ENCODE measurements around the gene TRPM3.
"Not testable (repeated sequence)": the region's sequence is repeated elsewhere in the genome, so short reads cannot be mapped to it uniquely, and the experiment has no call there.

Gene TRPM3

GRCh38 chr9:70981312-70981711 lies 140.1 kb downstream of the TRPM3 start:
- Histone ChIP-seq H3K27me3 (no peaks in the 10 kb centered on the region), H3K27ac (no peak overlapping the region), H3K4me1 (no peaks in the 10 kb centered on the region), H3K9ac (no peak overlapping the region), H3K4me2 (no peak overlapping the region), H4K20me1 (no peaks in the 10 kb centered on the region), H3K36me3 (no peaks in the 10 kb centered on the region), H3K4me3 (no peak overlapping the region), H3K9me3 (peaks cover 9% of the 10 kb centered on the region; the same call in 1 of the 2 replicates)
- TF ChIP-seq Cebpa-rat (IDR thresholded peaks at IDR 0.05), result no peak

DNA sequence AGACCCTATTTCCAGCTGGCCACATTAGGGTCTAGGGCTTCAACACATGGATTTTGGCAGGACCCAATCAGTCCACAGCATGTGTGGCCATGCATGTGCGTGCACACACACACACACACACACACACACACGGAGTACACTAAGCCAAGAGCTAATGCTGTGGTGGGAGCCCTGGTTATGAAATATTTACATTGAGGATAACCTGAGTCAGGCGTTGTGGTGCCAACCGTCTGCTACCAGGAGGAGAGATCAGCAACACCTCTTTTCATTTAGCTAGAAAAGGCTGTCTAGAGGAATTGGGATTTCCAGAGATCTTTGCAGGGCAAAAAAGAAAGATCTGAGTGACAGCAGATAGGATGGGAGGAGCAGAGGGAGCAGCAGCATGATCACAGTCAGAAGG lies 141.5 kb downstream of the TRPM3 start:
- TF ChIP-seq Cebpa-rat (IDR thresholded peaks at IDR 0.05), result no peak
- no peak overlapping the region for H3K27ac ChIP-seq
- H3K4me1 ChIP-seq, result no peaks in the 10 kb centered on the region
- H4K20me1 ChIP-seq, result no peaks in the 10 kb centered on the region
- no peak overlapping the region for H3K4me3 ChIP-seq
- H3K36me3 ChIP-seq, result no peaks in the 10 kb centered on the region
- no peak overlapping the region for H3K4me2 ChIP-seq
- no peaks in the 10 kb centered on the region for H3K27me3 ChIP-seq
- no peak overlapping the region for H3K9ac ChIP-seq
- peaks cover 9% of the 10 kb centered on the region; the same call in 1 of the 2 replicates for H3K9me3 ChIP-seq

GRCh38 chr9:70978085-70978484 lies 143.3 kb downstream of the TRPM3 start:
- no peak overlapping the region for H3K27ac ChIP-seq
- H3K27me3 ChIP-seq, result no peaks in the 10 kb centered on the region
- H3K4me1 ChIP-seq, result no peaks in the 10 kb centered on the region
- H3K4me2 ChIP-seq, result no peak overlapping the region
- no peaks in the 10 kb centered on the region for H3K9me3 ChIP-seq
- no peak for TF ChIP-seq Cebpa-rat (IDR thresholded peaks at IDR 0.05)
- no peaks in the 10 kb centered on the region for H3K36me3 ChIP-seq
- no peaks in the 10 kb centered on the region for H4K20me1 ChIP-seq
- H3K4me3 ChIP-seq, result no peak overlapping the region
- H3K9ac ChIP-seq, result no peak overlapping the region

DNA sequence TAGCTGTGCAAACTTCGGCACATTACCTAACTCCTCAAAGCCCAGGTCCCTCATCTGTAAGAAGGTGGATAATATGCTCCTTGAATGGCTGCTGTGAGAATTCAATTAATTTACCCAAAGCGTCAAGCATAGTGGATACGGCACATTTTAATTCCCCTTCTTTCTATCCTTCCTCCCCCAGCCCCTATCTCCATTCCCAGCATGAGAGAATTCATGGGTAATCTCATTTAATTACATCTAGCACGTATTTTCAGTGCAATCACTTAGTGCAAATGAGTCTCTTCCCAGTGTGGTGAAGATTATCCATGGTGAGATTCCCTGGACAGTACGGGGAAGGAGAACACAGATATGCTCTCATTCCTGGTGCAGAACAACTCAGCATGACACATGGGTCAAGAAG lies 145.6 kb downstream of the TRPM3 start:
- Histone ChIP-seq H3K27ac (no peak overlapping the region), H3K9me3 (no peaks in the 10 kb centered on the region), H3K36me3 (no peaks in the 10 kb centered on the region), H3K4me2 (no peak overlapping the region), H3K4me3 (no peak overlapping the region), H4K20me1 (no peaks in the 10 kb centered on the region), H3K27me3 (no peaks in the 10 kb centered on the region), H3K9ac (no peak overlapping the region), H3K4me1 (no peaks in the 10 kb centered on the region)
- no peak for TF ChIP-seq Cebpa-rat (IDR thresholded peaks at IDR 0.05)

DNA sequence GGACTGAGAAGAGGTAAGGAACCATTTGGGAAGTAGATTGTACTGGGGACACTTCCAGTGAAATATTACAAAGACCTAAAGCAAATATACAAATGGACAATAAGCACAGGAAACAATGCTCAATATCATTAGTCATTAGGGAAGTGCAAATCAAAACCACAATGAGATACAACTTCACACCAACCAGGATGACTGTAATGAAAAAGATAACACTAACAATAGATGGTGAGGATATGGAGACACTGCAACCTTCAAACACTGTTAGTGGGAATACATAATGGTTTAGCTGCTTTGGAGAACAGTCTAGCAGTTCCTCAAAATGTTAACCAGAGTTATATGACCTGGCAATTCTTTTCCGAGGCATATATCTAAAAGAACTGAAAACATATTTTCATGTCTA lies 149.7 kb downstream of the TRPM3 start:
- Histone ChIP-seq H3K27me3 (no peaks in the 10 kb centered on the region), H3K9ac (no peak overlapping the region), H3K36me3 (no peaks in the 10 kb centered on the region), H3K27ac (no peak overlapping the region), H3K4me1 (no peaks in the 10 kb centered on the region), H3K4me2 (no peak overlapping the region), H4K20me1 (no peaks in the 10 kb centered on the region), H3K9me3 (no peaks in the 10 kb centered on the region), H3K4me3 (no peak overlapping the region)
- no peak for TF ChIP-seq Cebpa-rat (IDR thresholded peaks at IDR 0.05)

DNA sequence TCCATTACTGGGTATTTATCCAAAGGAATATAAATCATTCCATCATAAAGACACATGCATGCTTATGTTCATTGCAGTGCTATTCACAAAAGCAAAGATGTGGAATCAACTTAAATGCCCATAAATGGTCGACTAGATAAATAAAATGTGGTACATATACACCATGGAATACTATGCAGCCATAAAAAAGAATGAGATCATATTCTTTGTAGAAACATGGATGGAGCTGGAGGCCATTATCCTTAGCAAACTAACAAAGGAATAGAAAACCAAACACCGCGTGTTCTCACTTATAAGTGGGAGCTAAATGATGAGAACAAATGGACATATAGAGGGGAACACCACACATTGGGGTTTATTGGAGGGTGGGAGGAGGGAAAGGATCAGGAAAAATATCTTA lies 155.0 kb downstream of the TRPM3 start:
- not testable (repeated sequence) for H3K27me3 ChIP-seq, H3K4me3 ChIP-seq, H3K9me3 ChIP-seq, H3K4me2 ChIP-seq, H4K20me1 ChIP-seq, H3K4me1 ChIP-seq, H3K9ac ChIP-seq, H3K27ac ChIP-seq, H3K36me3 ChIP-seq

DNA sequence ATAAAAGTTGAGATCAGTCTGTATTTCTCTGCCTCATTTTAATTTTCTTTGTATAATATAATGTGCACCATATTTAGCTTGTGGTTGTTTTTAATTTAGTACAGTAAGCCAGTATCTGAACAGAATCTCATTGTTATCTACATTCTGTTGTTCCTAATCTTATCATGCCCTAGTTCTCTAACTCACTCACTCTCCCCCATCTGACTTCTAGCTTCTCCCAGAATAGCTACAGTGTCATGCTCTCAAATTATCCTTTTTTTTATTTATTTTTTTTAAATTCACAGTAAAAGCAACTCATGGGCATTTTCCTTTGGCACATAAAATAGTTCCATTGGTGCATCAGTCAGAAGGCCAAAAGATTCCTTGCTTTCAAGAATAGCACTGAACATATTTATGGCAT lies 156.6 kb downstream of the TRPM3 start:
- Histone ChIP-seq H3K27me3 (no peaks in the 10 kb centered on the region), H3K36me3 (no peaks in the 10 kb centered on the region), H3K9me3 (no peaks in the 10 kb centered on the region), H3K9ac (no peak overlapping the region), H4K20me1 (no peaks in the 10 kb centered on the region), H3K4me1 (no peaks in the 10 kb centered on the region), H3K4me3 (no peak overlapping the region), H3K27ac (no peak overlapping the region), H3K4me2 (no peak overlapping the region)
- TF ChIP-seq Cebpa-rat (IDR thresholded peaks at IDR 0.05), result no peak

DNA sequence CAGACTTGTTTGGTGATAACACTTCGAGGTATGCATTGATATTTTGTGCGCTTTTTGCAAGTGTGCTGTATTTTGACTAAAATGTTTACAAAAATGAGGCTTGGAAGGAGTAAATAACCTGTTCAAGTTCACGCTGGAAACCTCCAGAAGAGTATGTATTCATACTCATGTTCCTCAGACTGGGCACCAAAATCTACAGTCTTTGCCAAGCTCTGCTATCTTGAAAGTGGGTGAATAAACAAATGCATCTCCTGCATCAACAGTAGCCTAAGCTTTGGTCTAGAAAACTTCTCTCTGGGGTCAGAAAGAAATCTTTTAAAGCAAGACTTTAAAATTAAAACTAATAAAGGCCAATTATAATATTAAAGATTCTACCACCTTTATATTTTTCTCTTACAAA lies 157.9 kb downstream of the TRPM3 start:
- Histone ChIP-seq H4K20me1 (no peaks in the 10 kb centered on the region), H3K36me3 (no peaks in the 10 kb centered on the region), H3K9ac (no peak overlapping the region), H3K9me3 (no peaks in the 10 kb centered on the region), H3K4me3 (no peak overlapping the region), H3K4me2 (no peak overlapping the region), H3K4me1 (no peaks in the 10 kb centered on the region), H3K27me3 (no peaks in the 10 kb centered on the region), H3K27ac (no peak overlapping the region)
- no peak for TF ChIP-seq Cebpa-rat (IDR thresholded peaks at IDR 0.05)

DNA sequence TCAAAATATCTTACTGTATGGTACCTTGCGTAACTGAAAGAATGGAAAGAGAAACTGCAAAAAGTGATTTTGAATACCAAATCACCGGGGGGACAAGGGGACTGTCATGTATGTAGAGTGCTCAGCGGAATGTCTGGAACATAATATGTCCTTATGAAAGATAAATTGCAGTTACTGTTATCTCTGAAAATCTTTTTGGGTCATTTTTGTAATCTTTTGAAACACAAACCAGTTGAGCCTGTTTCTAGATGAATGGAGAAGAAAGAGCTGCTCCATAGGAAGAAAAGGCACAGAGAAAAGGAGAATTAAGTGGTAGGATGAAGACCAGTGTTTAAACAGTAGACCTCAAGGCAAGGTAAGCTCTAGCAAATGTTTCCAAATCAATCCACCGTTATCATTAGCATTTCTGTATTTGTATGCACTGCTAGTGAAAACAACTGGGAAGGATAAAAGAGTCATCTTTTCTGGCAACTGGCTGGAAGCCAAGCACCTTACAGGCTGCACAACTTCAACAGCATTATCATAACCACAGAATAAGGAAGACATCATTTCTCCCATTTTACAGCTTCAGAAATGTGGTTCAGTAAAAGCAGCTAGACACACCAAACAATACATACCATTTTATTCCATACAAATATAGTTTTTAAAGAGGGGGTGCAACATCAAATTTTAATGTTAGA lies 158.5 kb downstream of the TRPM3 start:
- no peaks in the 10 kb centered on the region for H3K36me3 ChIP-seq
- H3K27ac ChIP-seq, result no peak overlapping the region
- H3K9me3 ChIP-seq, result no peaks in the 10 kb centered on the region
- no peak overlapping the region for H3K4me2 ChIP-seq
- H3K9ac ChIP-seq, result no peak overlapping the region
- no peaks in the 10 kb centered on the region for H4K20me1 ChIP-seq
- H3K4me3 ChIP-seq, result no peak overlapping the region
- H3K27me3 ChIP-seq, result no peaks in the 10 kb centered on the region
- no peaks in the 10 kb centered on the region for H3K4me1 ChIP-seq
- no peak for TF ChIP-seq Cebpa-rat (IDR thresholded peaks at IDR 0.05)

DNA sequence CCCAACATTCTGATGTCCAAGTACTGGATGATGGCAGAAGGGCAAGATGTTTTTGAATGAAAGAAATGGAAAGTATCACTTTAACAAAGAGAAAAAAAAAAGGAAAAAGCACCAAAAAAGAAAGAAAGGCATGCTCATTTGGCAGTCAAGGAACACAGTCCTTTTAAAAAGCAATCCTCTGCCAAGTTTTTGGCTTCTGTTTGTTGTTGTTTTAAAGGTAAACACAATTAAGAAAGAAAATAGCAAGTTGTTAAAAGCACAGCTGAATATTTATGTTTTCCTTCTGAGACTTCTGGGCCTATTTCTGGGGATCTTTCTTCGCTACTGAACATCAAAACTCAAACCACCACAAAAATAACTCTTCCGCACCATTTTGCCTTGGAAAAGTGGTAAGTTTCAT lies 162.1 kb downstream of the TRPM3 start:
- no peaks in the 10 kb centered on the region for H3K4me1 ChIP-seq
- no peaks in the 10 kb centered on the region for H3K27me3 ChIP-seq
- no peak for TF ChIP-seq Cebpa-rat (IDR thresholded peaks at IDR 0.05)
- no peak overlapping the region for H3K27ac ChIP-seq
- H3K9ac ChIP-seq, result no peak overlapping the region
- no peak overlapping the region for H3K4me3 ChIP-seq
- H3K36me3 ChIP-seq, result no peaks in the 10 kb centered on the region
- no peaks in the 10 kb centered on the region for H3K9me3 ChIP-seq
- no peak overlapping the region for H3K4me2 ChIP-seq
- H4K20me1 ChIP-seq, result no peaks in the 10 kb centered on the region

DNA sequence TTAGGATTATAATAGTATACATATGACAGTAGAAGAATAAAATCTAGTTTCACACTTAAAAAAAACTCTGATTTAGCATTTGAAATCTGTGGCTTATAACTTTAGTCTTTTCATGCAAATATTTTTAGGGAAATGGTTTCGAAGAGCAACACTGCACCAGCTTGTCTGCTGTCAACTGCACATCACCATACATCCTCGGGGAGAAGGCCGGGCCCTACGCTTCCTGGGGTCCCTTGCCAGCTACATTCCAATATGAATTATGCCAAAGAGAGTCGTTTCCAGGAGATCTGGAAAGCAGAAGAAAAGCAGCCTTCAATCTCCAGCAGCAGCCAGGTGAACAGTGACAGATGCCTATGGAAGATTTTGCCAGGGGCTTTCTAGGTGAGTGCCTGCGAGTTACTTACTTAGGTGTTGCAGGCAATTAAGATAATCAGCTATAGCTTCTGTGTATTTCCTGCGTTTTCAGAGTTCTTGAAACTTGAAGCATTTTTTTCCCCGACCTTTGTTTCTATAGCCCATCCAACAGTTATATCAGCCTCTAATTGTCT lies 166.8 kb downstream of the TRPM3 start:
- Histone ChIP-seq H3K27me3 (no peaks in the 10 kb centered on the region), H3K27ac (no peak overlapping the region), H3K4me3 (no peak overlapping the region), H3K9ac (no peak overlapping the region), H3K36me3 (no peaks in the 10 kb centered on the region), H3K4me2 (no peak overlapping the region), H3K4me1 (no peaks in the 10 kb centered on the region), H3K9me3 (no peaks in the 10 kb centered on the region), H4K20me1 (no peaks in the 10 kb centered on the region)
- no peak for TF ChIP-seq Cebpa-rat (IDR thresholded peaks at IDR 0.05)
